ENCODE measurements around the gene PHYKPL.

DNA sequence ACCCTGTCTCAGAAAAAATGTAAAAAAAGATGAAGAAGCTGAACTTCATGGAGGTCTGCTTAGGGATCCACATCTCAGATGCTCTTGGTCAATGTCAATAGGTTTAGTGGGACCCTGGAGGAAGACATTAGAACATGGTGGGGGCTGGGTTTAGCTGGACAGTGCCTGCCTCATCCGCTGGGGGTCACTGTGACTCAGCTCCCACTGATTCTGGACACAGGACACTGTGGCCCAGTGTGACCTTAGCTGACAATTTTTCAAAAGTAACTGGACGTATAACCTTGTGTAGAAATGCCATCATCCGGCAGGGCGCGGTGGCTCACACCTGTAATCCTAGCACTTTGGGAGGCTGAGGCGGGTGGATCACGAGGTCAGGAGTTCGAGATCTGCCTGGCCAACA, 35.6 kb downstream of the PHYKPL start:
- no peak for TF ChIP-seq POLR2A (IDR thresholded peaks at IDR 0.05)
- TF ChIP-seq, protein P1, sequence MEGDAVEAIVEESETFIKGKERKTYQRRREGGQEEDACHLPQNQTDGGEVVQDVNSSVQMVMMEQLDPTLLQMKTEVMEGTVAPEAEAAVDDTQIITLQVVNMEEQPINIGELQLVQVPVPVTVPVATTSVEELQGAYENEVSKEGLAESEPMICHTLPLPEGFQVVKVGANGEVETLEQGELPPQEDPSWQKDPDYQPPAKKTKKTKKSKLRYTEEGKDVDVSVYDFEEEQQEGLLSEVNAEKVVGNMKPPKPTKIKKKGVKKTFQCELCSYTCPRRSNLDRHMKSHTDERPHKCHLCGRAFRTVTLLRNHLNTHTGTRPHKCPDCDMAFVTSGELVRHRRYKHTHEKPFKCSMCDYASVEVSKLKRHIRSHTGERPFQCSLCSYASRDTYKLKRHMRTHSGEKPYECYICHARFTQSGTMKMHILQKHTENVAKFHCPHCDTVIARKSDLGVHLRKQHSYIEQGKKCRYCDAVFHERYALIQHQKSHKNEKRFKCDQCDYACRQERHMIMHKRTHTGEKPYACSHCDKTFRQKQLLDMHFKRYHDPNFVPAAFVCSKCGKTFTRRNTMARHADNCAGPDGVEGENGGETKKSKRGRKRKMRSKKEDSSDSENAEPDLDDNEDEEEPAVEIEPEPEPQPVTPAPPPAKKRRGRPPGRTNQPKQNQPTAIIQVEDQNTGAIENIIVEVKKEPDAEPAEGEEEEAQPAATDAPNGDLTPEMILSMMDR (IDR thresholded peaks at IDR 0.05), result peak in 5 of 6 experiments; percentile 33 to 57 (median 43)

Measured in adrenal gland (tissue), 5 donors.